ENCODE measurements around the gene ZNF397.

The ZNF397 gene

GRCh38 chr18:35244671-35245070 lies 3.8 kb downstream of the ZNF397 start:
- no peak overlapping the region for H3K4me3 ChIP-seq (ENCODE audit: low read depth, low read length)
- DNase-seq (ENCODE audit: low read depth): no peak

GRCh38 chr18:35245719-35246317 lies 5.0 kb downstream of the ZNF397 start:
- H3K4me3 ChIP-seq (ENCODE audit: low read depth, low read length): no peak overlapping the region

GRCh38 chr18:35246831-35247230 lies 6.0 kb downstream of the ZNF397 start:
- H3K4me3 ChIP-seq (ENCODE audit: low read depth, low read length): no peak overlapping the region
- DNase-seq (ENCODE audit: low read depth): no peak

More at GRCh38 chr18:35245719-35246317, 5.0 kb downstream of the ZNF397 start:
- DNase-seq (ENCODE audit: low read depth): no peak

- DNase-seq (ENCODE audit: low read depth): no peak
Measured at GRCh38 chr18:35247412-35248249, 6.8 kb downstream of the ZNF397 start.

GRCh38 chr18:35248429-35248828 lies 7.6 kb downstream of the ZNF397 start:
- no peak for DNase-seq (ENCODE audit: low read depth)
- H3K4me3 ChIP-seq (ENCODE audit: low read depth, low read length): no peak overlapping the region

More at GRCh38 chr18:35247412-35248249, 6.8 kb downstream of the ZNF397 start:
- H3K4me3 ChIP-seq (ENCODE audit: low read depth, low read length): no peak overlapping the region

GRCh38 chr18:35252466-35252865 lies 11.6 kb downstream of the ZNF397 start:
- H3K4me3 ChIP-seq (ENCODE audit: low read depth, low read length): no peak overlapping the region
- DNase-seq (ENCODE audit: low read depth): no peak

- H3K4me3 ChIP-seq (ENCODE audit: low read depth, low read length): no peak overlapping the region
- DNase-seq (ENCODE audit: low read depth): no peak
Measured at GRCh38 chr18:35253655-35254287, 12.9 kb downstream of the ZNF397 start.

- no peak for DNase-seq (ENCODE audit: low read depth)
Measured at GRCh38 chr18:35256947-35257346, 16.1 kb downstream of the ZNF397 start.

GRCh38 chr18:35264409-35264808 lies 23.6 kb downstream of the ZNF397 start:
- no peak overlapping the region for H3K4me3 ChIP-seq (ENCODE audit: low read depth, low read length)
- DNase-seq (ENCODE audit: low read depth): no peak

More at GRCh38 chr18:35256947-35257346, 16.1 kb downstream of the ZNF397 start:
- H3K4me3 ChIP-seq (ENCODE audit: low read depth, low read length): no peak overlapping the region

GRCh38 chr18:35267161-35267651 lies 26.4 kb downstream of the ZNF397 start:
- DNase-seq (ENCODE audit: low read depth): no peak
- H3K4me3 ChIP-seq (ENCODE audit: low read depth, low read length): peak overlapping the region; percentile 46

GRCh38 chr18:35267809-35268208 lies 27.0 kb downstream of the ZNF397 start:
- DNase-seq (ENCODE audit: low read depth): no peak
- peak overlapping the region; percentile 46 for H3K4me3 ChIP-seq (ENCODE audit: low read depth, low read length)

GRCh38 chr18:35268821-35269220 lies 28.0 kb downstream of the ZNF397 start:
- DNase-seq (ENCODE audit: low read depth): no peak
- no peak overlapping the region for H3K4me3 ChIP-seq (ENCODE audit: low read depth, low read length)

- no peak overlapping the region for H3K4me3 ChIP-seq (ENCODE audit: low read depth, low read length)
- no peak for DNase-seq (ENCODE audit: low read depth)
Measured at GRCh38 chr18:35271656-35272055, 30.8 kb downstream of the ZNF397 start.

GRCh38 chr18:35276267-35276666 lies 35.4 kb downstream of the ZNF397 start:
- H3K4me3 ChIP-seq (ENCODE audit: low read depth, low read length): no peak overlapping the region
- DNase-seq (ENCODE audit: low read depth): no peak

- DNase-seq (ENCODE audit: low read depth): no peak
- no peak overlapping the region for H3K4me3 ChIP-seq (ENCODE audit: low read depth, low read length)
Measured at GRCh38 chr18:35277633-35278032, 36.8 kb downstream of the ZNF397 start.

GRCh38 chr18:35278085-35278484 lies 37.3 kb downstream of the ZNF397 start:
- DNase-seq (ENCODE audit: low read depth): no peak
- no peak overlapping the region for H3K4me3 ChIP-seq (ENCODE audit: low read depth, low read length)

GRCh38 chr18:35278969-35279368 lies 38.1 kb downstream of the ZNF397 start:
- no peak overlapping the region for H3K4me3 ChIP-seq (ENCODE audit: low read depth, low read length)
- no peak for DNase-seq (ENCODE audit: low read depth)

- peak; percentile 43 for DNase-seq (ENCODE audit: low read depth)
- H3K4me3 ChIP-seq (ENCODE audit: low read depth, low read length): no peak overlapping the region
Measured at GRCh38 chr18:35282353-35282752, 41.5 kb downstream of the ZNF397 start.

- no peak for DNase-seq (ENCODE audit: low read depth)
- no peak overlapping the region for H3K4me3 ChIP-seq (ENCODE audit: low read depth, low read length)
Measured at GRCh38 chr18:35283923-35284794, 43.3 kb downstream of the ZNF397 start.
